Sigmoid colon (tissue), 7 donors: ENCODE data around the gene PIGBOS1. TPM values are rescaled to one million over a fixed set of nuclear protein-coding genes. Genes with fewer than 3 reads are reported as not detected.

Experiments
- DNase-seq: peaks from one replicate; pipeline ENCODE4 v3.0.0-alpha.2; 2019
- H3K27ac ChIP-seq, 4 donors: fragments of 200-600 bp; sonication (generic); one replicate each; pipeline ENCODE4 v1.5.1; 2016 to 2019; ENCODE audit warnings: mild to moderate bottlenecking in 1 of 4
- H3K27me3 ChIP-seq, 3 donors: fragments of 200-600 bp; sonication (generic); one replicate each; pipeline ENCODE4 v1.5.1; 2019; ENCODE audit warnings: mild to moderate bottlenecking in 1 of 3
- H3K36me3 ChIP-seq, 4 donors: fragments of 200-600 bp; sonication (generic); one replicate each; pipeline ENCODE4 v1.5.1; 2016 to 2019
- H3K4me1 ChIP-seq, 4 donors: fragments of 200-600 bp; sonication (generic); one replicate each; pipeline ENCODE4 v1.5.1; 2017 to 2019
- H3K4me3 ChIP-seq, 4 donors: fragments of 200-600 bp; sonication (generic); one replicate each; pipeline ENCODE4 v1.5.1; 2017 to 2019; ENCODE audit warnings: mild to moderate bottlenecking in 2 of 4, moderate library complexity in 1 of 4
- H3K9me3 ChIP-seq, 4 donors: fragments of 200-600 bp in 3 of 4; sonication (generic) in 3 of 4; one replicate each; pipeline versions ENCODE4 v1.5.1 to v1.6.1; 2013 to 2019
- CTCF ChIP-seq, 4 experiments: fragments of 450-650 bp in 3 of 4; fragments of 200-600 bp in 1 of 4; IDR thresholded peaks; one replicate each; pipeline ENCODE4 v1.5.1; 2016 to 2019; ENCODE audit warnings: antibody characterized with exemption in 4 of 4, mild to moderate bottlenecking in 3 of 4, moderate library complexity in 2 of 4
- EP300 ChIP-seq, 4 donors: sonication (generic); formaldehyde crosslinking; IDR thresholded peaks; one replicate each; pipeline ENCODE4 v1.6.1; 2017; ENCODE audit warnings: antibody characterized with exemption in 4 of 4
- POLR2A ChIP-seq, 2 donors: fragments of 450-650 bp; IDR thresholded peaks; one replicate each; pipeline ENCODE4 v1.6.1; 2016; ENCODE audit warnings: antibody characterized with exemption in 2 of 2, mild to moderate bottlenecking in 2 of 2, moderate library complexity in 2 of 2
- POLR2AphosphoS5 ChIP-seq, 4 donors: sonication (generic); formaldehyde crosslinking; IDR thresholded peaks; one replicate each; pipeline ENCODE4 v1.6.1; 2017; ENCODE audit warnings: antibody characterized with exemption in 4 of 4
- WGBS, 2 donors: extraction: QIAGEN DNeasy Blood & Tissue Kit; methylation state at CpG; one replicate each; pipeline ENCODE4 v1.1.7; 2013; 5-methylcytosine and 5-hydroxymethylcytosine counted together
- intact Hi-C: fragments of 100-400 bp; cut with DNase I; formaldehyde crosslinking; loops from one replicate; pipeline ENCODE4 v1.15.1; 2023
- polyA plus RNA-seq, 3 donors: library from polyadenylated mRNA; stranded (reverse); fragments of 200-250 nt; gene quantifications; one replicate each; pipeline ENCODE4 v1.2.3, GENCODE V29; 2013
- total RNA-seq, 4 donors: library from RNA; depleted of rRNA; stranded (reverse); fragments of >200 nt; gene quantifications; one replicate each; pipeline ENCODE4 v1.1.0, GENCODE V29; 2016
- donor health status: healthy with polysubstance abuse.
- donor health status: Bipolar disorder and iron deficiency.
- donor health status: healthy.

Gene PIGBOS1, protein sequence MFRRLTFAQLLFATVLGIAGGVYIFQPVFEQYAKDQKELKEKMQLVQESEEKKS
- total RNA-seq (10 to 100 TPM in 3 of 4 donors, 1 to 10 TPM in 1; 9.2 to 19.6 (median 16.4) TPM), polyA plus RNA-seq (10 to 100 TPM; 19.1 to 33.8 (median 29.4) TPM)

DNA sequence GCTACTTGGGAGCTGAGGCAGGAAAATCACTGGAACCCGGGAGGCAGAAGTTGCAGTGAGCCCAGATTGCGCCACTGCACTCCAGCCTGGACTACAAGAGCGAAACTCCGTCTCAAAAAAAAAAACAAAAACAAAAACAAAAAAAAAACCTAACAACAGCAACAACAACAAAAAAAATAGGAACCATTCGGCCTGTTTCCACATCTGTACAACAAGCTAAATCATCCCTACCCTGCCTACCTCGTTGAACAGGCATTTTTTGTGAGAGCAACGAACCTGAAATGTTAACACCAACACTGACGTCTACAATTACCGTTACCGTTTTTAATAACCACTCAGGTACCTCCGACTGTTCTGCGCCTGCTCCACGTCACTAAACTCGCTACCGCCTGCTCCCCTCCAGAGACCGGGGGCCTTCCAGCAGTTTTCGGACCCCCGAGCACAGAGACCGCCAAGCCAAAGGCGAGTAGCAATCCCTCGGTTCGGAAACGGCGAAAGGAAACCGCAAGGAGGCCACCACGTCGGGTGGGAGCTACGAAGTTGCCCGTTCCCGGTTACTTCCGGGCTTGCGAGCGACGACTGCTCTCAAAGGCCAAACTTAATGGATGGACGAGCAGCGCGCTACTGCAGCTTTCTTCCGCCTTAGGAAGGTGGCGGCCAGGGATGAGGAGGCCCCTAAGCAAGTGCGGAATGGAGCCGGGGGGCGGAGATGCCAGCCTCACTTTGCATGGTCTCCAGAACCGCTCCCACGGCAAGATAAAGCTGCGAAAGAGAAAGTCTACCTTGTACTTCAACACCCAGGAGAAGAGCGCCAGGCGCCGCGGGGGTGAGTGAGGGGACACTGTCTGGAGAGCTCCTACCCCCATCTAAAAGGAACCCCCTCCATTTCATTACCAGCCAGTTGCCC is at the start of gene PIGBOS1, which contains the start of gene PIGB:
TSS of gene PIGBOS1 (minus strand) at position 536 of the 907 bp plus-strand sequence. CDS start 1,331 bp downstream, outside the sequence.
TSS of gene PIGB (plus strand) at position 635 of the 907 bp plus-strand sequence. CDS start at position 664, 29 bp downstream.
- Histone ChIP-seq H3K27me3 (no peaks in the 10 kb centered on the region), H3K27ac (peak within 1 kb of the TSS; percentile 83 to 91 (median 86)), H3K4me1 (peaks cover 0 to 34% (median 28%) of the 10 kb centered on the region in 4 donors), H3K4me3 (peak within 1 kb of the TSS; percentile 75 to 81 (median 76)), H3K36me3 (peaks cover 0 to under 1% (median 0%) of the 10 kb centered on the region in 4 donors), H3K9me3 (no peaks in the 10 kb centered on the region)
- intact Hi-C loops = no loop called here
- DNase-seq = peak; percentile 92
- 1% methylated on average over 49 of the region's 49 CpGs for WGBS, 2 donors
- TF ChIP-seq EP300 (IDR thresholded peaks at IDR 0.05) (peak in 1 of 4 donors; percentile 6), POLR2A (IDR thresholded peaks at IDR 0.05) (peak; percentile 51 to 73), POLR2AphosphoS5 (IDR thresholded peaks at IDR 0.05) (peak; percentile 72 to 90 (median 89)), CTCF (IDR thresholded peaks at IDR 0.05) (no peak)

GRCh38 chr15:55366981-55367380 is 48.1 kb upstream of the PIGBOS1 start:
- 82 to 95% methylated on average over 1 of the region's 1 CpG for WGBS, 2 donors
- H3K4me1 ChIP-seq = no peaks in the 10 kb centered on the region
- intact Hi-C loops = no loop called here
- TF ChIP-seq POLR2A (IDR thresholded peaks at IDR 0.05) (no peak), EP300 (IDR thresholded peaks at IDR 0.05) (no peak), CTCF (IDR thresholded peaks at IDR 0.05) (no peak), POLR2AphosphoS5 (IDR thresholded peaks at IDR 0.05) (no peak)
- H3K4me3 ChIP-seq = no peak overlapping the region
- DNase-seq = no peak
- H3K27me3 ChIP-seq = no peaks in the 10 kb centered on the region
- peaks cover 0 to 73% (median 10%) of the 10 kb centered on the region in 4 donors for H3K36me3 ChIP-seq
- no peak overlapping the region for H3K27ac ChIP-seq
- H3K9me3 ChIP-seq = no peaks in the 10 kb centered on the region

DNA sequence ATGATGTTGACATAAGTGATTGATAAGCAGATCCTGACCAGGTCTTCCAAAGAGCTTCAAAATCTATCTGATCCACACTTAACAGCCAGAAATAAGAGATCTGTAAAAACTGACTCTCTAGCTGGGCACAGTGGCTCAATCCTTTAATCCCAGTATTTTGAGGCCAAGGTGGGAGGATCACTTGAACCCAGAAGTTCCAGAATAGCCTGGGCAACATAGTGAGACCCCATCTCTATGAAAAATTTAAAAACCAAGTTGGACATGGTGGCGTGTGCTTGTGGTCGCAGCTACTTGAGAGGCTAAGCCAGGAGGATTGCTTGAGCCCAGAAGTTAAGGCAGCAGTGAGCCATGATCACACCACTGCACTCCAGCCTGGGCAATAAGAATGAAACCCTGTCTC is 43.7 kb upstream of the PIGBOS1 start:
- Histone ChIP-seq H3K27ac (no peak overlapping the region), H3K36me3 (peaks cover 0 to 53% (median 6%) of the 10 kb centered on the region in 4 donors), H3K27me3 (no peaks in the 10 kb centered on the region), H3K4me3 (no peak overlapping the region), H3K4me1 (no peaks in the 10 kb centered on the region), H3K9me3 (no peaks in the 10 kb centered on the region)
- DNase-seq = no peak
- 98% methylated on average over 2 of the region's 2 CpGs for WGBS, 2 donors
- TF ChIP-seq POLR2AphosphoS5 (IDR thresholded peaks at IDR 0.05) (no peak), EP300 (IDR thresholded peaks at IDR 0.05) (no peak), CTCF (IDR thresholded peaks at IDR 0.05) (no peak), POLR2A (IDR thresholded peaks at IDR 0.05) (no peak)
- intact Hi-C loops = no loop called here

- H3K4me3 ChIP-seq = no peak overlapping the region
- intact Hi-C loops = no loop called here
- no peaks in the 10 kb centered on the region for H3K9me3 ChIP-seq
- WGBS, 2 donors = 93 to 94% methylated on average over 10 of the region's 10 CpGs
- H3K27ac ChIP-seq = no peak overlapping the region
- TF ChIP-seq POLR2AphosphoS5 (IDR thresholded peaks at IDR 0.05) = no peak
- no peak for TF ChIP-seq POLR2A (IDR thresholded peaks at IDR 0.05)
- no peaks in the 10 kb centered on the region for H3K27me3 ChIP-seq
- H3K36me3 ChIP-seq = peaks cover 0 to 48% (median 6%) of the 10 kb centered on the region in 4 donors
- DNase-seq = no peak
- no peaks in the 10 kb centered on the region for H3K4me1 ChIP-seq
Measured at GRCh38 chr15:55361048-55361447, 42.1 kb upstream of the PIGBOS1 start.

DNA sequence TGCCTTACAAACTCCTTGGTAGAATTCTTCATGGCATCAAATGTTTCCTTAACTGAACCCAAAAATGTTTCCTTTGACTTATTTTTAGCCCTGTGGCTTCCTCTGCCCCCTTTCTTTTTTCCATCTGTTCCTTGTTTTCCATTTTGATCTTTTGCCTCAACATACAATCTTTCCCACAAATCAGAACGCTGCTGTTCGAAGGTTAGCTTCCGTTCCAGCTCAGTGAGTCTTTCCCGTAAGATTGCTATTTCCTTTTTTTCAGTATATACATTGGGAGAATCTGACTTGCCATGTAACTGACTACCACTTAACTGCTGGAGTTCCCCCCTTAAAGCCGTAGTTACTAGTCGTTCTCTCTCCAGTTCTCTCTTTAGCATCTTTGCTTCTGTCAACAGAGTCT is 41.3 kb upstream of the PIGBOS1 start:
- TF ChIP-seq POLR2AphosphoS5 (IDR thresholded peaks at IDR 0.05) = no peak
- no peak for TF ChIP-seq EP300 (IDR thresholded peaks at IDR 0.05)
- TF ChIP-seq POLR2A (IDR thresholded peaks at IDR 0.05) = no peak
- no peak for TF ChIP-seq CTCF (IDR thresholded peaks at IDR 0.05)
- DNase-seq = no peak
- Histone ChIP-seq H3K9me3 (no peaks in the 10 kb centered on the region), H3K36me3 (peaks cover 0 to 56% (median 6%) of the 10 kb centered on the region in 4 donors), H3K27me3 (no peaks in the 10 kb centered on the region), H3K4me1 (no peaks in the 10 kb centered on the region), H3K27ac (no peak overlapping the region), H3K4me3 (no peak overlapping the region)
- 61 to 90% methylated on average over 6 of the region's 6 CpGs for WGBS, 2 donors
- intact Hi-C loops = no loop called here
